Nucleus accumbens (tissue), 56 donors: ENCODE results near the gene NOX3.
"Not testable (repeated sequence)": the region's sequence is repeated elsewhere in the genome, so short reads cannot be mapped to it uniquely, and the experiment has no call there.

Source experiments
- DNase-seq, 56 donors: peaks; one replicate each; lab custom pipeline; 2025; lab: John Stamatoyannopoulos, UW

NOX3 gene

DNA sequence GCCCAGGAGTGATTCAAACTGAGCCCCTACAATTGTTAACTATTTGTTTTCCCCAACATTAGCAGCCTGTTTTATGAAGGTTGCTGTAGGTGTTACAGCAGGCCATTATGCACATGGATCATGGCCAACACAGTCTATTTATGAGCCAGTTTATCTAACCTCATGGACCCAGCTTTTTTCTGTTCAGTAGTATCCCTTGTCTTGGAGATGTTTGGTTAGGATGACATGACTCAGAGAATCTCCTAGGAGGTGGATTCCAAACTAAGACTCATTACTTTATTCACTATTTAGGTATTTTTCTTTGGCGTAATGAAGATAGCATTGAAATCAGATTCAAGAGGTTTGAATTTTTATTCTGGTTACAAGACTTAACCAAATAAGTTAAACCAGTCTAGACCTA is 78.6 kb downstream of the NOX3 start:
- no peak for DNase-seq

DNA sequence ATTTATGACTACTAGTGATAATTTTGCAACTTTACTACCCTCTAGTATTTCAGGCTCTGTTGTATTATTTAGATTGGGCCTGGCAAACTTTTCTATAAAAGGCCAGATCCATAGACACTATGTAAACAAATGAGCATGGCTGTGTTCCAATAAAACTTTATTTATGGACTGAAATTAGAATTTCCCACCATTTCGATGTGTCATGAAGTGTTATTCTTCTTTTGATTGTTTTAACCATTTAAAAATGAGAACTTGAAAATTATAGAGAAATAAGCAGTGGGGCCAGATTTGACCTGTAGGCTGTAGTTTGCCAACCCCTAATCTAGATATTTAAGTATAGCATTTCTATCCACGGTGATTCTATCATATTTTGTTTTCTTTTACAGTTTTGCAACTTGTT is 79.8 kb downstream of the NOX3 start:
- no peak for DNase-seq

DNA sequence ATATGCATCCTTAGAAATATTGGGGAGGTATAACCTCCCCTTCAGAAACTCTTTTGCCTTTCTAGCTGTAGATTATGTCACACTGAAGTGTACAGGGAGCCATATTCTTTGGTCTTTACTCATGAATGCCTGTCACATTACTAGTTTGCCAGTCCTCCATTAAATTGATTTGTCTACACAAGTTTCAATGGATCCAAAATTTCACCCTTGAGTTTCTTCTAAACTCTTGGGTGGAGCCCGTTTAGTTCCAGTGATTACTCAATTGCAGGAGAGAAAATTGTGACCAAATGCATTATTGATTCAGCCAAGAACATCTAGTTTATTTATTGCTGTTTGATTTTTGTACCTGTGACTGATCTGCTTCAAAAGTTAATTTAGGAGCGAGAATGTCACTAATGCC is 81.0 kb downstream of the NOX3 start:
- no peak for DNase-seq

DNA sequence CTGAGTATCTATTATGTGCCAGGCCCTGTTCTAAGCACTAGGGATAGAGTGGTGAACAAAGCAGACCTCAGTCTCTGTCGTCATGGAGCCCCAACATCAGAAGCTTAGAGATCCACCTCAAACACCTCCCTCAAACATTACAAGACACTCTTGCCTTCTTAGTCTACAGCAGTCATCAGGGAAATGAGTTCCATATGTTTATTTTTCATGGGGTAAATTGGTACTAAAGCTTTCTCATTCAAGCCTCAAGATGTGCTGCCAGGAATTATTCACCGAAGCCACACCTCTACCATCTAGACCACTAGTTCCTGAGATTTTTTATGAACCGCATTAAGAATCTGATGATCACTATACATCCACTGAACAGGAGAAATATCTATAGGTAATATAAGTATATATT is 82.4 kb downstream of the NOX3 start:
- DNase-seq: no peak

DNA sequence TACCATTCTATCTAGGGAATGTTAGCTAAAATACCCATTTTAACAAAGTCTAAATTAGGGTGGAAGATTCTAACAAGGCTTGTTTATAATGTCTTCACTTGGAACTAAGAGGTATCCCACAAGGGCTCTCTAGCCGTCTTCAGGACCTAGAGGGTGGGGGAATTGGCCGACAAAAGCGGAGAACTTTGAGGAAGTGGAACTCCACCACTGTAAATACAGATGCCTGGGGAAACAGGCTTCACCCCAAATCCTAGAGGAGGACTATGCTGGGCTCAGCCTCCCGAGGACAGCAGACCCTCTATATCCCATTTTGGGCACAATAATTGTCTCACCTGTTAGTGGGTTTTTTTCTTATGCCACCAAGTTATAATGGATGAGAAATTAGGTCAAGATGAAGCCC is 83.4 kb downstream of the NOX3 start:
- no peak for DNase-seq

DNA sequence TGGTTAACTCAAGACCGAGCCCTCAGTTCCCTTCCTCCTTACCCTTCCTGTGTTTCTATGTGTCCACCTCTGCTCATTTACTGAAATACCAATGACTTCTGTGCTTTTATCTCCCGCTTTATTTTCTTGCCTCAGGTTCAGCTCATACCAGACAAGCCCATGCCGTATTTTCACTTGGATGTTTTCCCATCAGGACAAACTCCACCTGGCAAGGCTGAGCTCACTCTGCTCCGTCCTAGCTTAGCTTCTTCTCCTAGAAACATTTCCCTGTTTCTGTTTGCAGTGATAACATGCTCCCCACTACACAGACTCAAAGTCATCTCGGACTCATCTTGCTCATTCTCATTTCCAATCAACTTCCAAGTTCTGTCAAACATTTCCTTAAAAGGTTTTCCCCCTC is 84.4 kb downstream of the NOX3 start:
- no peak for DNase-seq

DNA sequence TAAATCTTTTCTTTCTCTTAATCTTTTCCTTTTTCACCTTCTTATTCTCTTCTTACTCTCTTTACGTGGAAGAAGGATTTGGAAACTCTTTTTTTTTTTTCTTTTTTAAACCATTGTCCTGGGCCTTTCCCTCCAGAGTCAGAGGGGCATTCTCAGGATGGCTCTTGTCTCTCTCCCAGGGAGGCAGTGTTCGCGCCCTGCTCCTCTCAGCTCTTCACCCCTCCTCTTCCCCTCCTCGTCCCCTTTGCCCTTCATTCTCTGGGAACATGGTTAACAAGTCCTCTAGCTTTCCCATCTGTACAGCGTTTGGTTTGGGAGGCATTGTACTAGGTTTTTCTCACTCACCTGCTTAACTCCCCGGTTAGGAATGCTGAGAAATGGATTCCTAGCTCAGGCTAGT is 89.3 kb downstream of the NOX3 start:
- no peak for DNase-seq

DNA sequence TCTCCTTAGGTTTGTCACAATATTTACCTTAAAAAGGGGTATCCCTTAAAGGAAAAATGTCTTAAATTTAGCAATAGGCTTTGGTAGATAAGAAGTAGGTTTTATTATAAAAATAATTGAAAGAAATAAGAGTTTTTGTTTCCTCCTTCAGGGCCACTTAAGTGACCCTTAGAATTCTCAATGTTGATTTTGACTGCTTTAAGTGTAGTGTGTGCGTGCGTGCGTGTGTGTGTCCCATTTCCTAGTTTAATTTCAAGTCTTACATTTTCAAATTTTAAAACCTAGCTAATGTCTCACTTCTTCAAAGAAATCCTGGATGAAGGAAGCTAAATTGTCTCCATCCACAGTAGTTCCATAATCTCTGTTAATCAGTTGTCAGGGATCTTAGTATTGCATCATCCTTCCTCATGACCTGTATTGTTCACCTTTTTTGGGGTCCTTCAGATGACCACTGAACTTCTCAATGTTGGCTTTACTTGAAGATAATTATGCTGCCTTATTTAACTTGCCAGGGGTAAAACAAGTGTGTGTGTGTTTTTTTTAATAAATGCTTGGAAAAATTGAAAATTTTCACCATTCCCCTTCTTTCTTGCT is 90.7 kb downstream of the NOX3 start:
- no peak for DNase-seq

DNA sequence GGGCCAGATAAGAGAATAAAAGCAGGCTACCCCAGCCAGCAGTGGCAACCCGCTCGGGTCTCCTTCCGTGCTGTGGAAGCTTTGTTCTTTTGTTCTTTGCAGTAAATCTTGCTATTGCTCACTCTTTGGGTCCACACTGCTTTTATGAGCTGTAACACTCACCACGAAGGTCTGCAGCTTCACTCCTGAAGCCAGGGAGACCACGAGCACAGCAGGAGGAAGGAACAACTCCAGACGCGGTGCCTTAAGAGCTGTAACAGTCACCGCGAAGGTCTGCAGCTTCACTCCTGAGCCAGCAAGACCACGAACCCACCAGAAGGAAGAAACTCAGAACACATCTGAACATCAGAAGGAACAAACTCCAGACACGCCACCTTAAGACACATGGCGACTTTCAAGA is 91.6 kb downstream of the NOX3 start:
- DNase-seq: not testable (repeated sequence)

DNA sequence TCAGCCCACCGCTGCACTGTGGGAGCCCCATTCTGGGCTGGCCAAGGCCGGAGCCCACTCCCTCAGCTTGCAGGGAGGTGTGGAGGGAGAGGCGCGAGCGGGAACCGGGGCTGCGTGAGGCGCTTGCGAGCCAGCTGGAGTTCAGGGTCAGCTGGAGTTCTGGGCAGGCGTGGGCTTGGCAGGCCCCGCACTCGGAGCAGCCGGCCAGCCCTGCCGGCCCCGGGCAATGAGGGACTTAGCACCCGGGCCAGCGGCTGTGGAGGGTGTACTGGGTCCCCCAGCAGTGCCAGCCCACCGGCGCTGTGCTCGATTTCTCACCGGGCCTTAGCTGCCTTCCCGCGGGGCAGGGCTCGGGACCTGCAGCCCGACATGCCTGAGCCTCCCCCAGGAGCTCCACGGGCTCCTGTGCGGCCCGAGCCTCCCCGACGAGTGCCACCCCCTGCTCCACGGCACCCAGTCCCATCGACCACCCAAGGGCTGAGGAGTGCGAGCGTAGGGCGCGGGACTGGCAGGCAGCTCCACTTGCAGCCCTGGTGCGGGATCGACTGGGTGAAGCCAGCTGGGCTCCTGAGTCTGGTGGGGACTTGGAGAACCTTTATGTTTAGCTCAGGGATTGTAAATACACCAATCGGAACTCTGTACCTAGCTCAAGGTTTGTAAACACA is 92.5 kb downstream of the NOX3 start:
- DNase-seq: not testable (repeated sequence)

DNA sequence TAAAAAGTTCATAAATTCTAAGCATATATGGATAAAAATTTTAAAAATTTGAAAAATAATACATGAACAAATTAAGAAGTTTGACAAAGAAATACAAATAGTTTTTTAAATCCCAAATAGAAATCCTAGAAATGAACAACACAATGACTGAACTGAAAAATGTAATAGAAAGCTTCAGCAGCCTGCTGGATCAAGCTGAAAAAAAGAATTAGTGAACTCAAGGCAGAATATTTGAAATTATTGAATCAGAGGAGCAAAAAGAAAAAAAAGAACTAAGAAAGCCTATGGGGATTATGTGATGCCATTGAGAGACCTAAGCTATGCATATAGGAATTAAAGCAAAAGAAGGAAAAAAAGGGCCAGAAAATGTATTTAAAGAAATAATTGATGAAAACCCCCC is 101.5 kb downstream of the NOX3 start:
- DNase-seq: no peak

DNA sequence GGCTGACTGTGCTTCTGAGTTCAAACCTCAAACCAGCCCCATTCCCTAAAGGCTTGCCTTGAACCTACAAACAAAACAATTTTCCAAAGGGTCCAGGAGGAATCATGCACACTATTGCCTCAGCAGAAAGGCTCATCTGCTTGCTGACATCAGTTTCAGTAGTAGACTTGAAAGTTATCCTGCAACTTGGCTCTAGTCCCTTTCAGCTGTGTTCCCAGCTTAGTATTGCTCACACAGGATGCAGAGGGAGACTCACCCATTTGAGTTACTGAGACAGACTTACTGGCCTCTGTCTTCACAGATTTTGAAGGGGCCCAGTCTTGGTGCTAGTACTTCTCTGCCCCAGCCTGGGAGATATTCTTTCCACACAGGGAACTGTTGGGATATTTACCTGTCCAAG is 102.8 kb downstream of the NOX3 start:
- DNase-seq: no peak

DNA sequence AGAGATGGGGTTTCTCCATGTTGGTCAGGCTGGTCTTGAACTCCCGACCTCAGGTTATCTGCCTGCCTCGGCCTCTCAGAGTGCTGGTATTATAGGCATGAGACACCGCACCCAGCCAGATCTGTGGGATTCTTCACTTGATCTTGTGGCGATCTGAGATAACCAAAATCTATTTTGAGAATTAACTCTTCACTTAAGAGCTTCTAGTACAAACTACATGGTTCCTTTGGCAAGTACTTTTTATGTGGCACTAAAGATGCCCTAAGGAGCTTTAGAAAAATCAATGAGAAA is 103.6 kb downstream of the NOX3 start:
- no peak for DNase-seq

DNA sequence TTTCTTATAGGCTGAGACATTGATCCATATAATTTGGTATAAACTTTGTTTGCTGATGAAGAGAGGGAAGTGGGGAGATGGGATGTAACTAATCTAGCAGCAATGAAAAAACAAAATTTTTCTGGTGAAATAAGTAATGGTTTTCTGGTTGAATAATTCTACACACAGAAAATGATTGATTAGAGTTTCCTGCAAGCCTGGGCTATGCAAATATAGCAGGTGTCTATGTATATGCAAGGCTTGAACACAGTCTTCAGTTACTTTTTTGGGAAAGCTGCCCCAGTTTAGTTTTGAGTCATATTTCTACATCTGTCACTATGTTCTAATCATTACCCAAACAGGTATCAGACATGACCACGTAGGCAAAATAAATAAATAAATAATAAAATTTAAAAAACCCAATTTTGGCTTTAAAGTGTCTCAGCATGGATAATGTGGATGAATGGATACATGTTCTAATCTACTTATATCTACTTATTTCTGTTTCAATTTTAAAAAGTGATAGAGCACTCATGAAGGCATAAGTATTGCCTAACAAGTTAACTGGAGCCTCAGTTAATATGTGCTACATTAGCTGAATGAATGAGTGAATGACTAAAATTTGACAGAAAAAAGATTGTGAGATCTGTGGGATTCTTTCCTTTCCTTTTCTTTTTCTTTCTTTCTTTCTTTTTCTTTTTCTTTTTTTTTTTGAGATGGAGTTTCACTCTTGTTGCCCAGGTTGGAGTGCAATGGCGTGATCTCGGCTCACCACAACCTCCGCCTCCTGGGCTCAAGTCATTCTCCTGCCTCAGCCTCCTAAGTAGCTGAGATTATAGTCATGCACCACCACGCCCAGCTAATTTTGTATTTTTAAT is 104.1 kb downstream of the NOX3 start:
- no peak for DNase-seq

DNA sequence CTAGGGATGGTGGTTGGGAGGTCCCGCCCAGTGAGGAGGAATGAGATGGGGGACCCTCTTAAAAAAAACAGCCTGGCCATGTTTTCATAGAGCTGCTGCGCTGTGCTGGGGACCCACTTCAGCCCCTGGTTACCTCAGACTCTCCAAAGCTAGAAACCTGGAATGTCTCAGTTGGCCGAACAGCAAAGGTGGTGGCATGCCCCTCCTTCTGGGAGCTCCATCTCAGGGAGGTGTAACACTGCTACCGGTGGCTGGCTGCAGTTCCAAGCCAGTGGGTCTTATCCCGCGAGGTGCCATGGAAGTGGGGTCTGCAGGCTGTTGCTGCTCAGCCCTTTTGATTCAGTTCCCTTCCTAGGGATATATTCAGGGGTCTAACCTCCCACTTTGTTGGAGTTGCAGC is 105.7 kb downstream of the NOX3 start:
- no peak for DNase-seq

DNA sequence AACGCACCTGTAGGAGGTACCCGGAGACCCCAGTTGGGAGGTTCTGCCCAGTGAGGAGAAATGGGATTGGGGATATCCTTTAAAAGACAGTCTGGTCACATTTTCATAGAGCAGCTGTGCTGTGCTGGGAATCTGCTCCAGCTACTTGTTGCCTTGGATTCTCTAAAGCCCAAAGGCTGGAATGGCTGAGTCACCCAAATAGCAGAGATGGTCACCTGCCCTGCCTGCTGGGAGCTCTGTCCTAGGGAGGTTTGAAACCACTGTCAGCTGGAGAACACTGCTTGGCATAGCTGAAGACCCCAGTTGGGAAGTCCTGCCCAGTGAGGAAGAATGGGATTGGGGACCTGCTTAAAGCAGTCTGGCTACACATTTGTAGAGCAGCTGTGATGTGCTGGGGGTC is 106.5 kb downstream of the NOX3 start:
- DNase-seq: no peak

DNA sequence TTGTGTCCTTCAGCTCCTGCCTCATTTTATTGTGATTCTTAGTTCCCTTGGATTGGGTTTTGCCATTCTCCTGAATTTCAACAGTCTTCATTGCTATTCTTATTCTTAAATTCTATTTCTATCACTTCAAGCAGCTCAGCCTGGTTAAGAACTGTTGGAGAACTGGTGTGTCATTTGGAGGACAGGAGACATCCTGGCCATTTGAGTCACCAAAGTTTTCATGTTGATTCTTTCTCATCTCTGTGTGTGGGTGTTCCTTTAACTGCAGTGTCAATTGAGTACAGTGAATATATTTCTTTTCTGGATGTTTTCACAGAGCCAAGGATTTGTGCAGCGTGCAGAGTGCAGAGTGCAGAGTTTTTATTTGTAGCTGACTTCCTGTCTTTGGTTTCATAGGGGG is 107.8 kb downstream of the NOX3 start:
- no peak for DNase-seq

DNA sequence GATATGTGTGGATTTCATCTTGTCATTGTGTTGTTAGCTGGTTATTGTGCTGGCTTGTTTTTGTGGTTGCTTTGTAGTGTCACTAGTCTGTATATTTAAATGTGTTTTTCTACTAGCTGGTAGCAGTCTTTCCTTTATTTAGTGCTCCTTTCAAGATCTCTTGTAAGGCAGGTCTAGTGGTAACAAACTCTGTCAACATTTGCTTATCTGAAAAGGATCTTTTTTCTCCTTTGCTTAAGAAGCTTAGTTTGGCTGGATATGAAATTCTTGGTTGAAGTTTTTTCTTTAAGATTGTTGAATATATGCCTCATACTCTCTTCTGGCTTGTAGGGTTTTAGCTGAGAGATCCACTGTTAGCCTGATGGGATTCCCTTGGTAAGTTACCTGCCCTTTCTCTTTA is 108.7 kb downstream of the NOX3 start:
- DNase-seq: no peak
